SK-N-SH treated with all-trans-retinoic acid at 6 μM for 48 hours (cell line): ENCODE results near the gene DMD.

Experiments used
- ATAC-seq: fragments of 200-7000 bp; cut with Tn5 transposase; 3 replicates; pipeline ENCODE4 v1.9.1; 2020; ENCODE audit warnings: mild to moderate bottlenecking, moderate library complexity
- ARNTL ChIP-seq: fragments of 450-650 bp; formaldehyde crosslinking; IDR thresholded peaks from 2 replicates; pipeline ENCODE4 v1.5.0; 2020; ENCODE audit warnings: low read depth, mild to moderate bottlenecking, moderate library complexity, borderline replicate concordance
- BACH2 ChIP-seq: fragments of 250-450 bp; sonication (Bioruptor Pico); IDR thresholded peaks from 2 replicates; pipeline ENCODE4 v1.9.0; 2021; ENCODE audit warnings: mild to moderate bottlenecking, borderline replicate concordance
- CREB5 ChIP-seq: fragments of 250-450 bp; sonication (Bioruptor Pico); IDR thresholded peaks from 2 replicates; pipeline ENCODE4 v1.5.1; 2020; ENCODE audit warnings: low read depth, mild to moderate bottlenecking, moderate library complexity
- CSDC2 ChIP-seq: fragments of 250-450 bp; sonication (Bioruptor Pico); IDR thresholded peaks from 2 replicates; pipeline ENCODE4 v1.5.0; 2020; ENCODE audit warnings: mild to moderate bottlenecking, moderate library complexity
- ESRRG ChIP-seq: fragments of 250-450 bp; sonication (Bioruptor Pico); IDR thresholded peaks from 2 replicates; pipeline ENCODE4 v1.6.1; 2021; ENCODE audit warnings: mild to moderate bottlenecking
- GLIS3 ChIP-seq: fragments of 250-450 bp; sonication (Bioruptor Pico); IDR thresholded peaks from 2 replicates; pipeline ENCODE4 v1.5.0; 2020; ENCODE audit warnings: mild to moderate bottlenecking, moderate library complexity
- ISL1 ChIP-seq: fragments of 250-450 bp; sonication (Bioruptor Pico); IDR thresholded peaks from 2 replicates; pipeline ENCODE4 v2.1.2; 2022; ENCODE audit warnings: mild to moderate bottlenecking, moderate library complexity
- PPARA ChIP-seq: fragments of 250-450 bp; sonication (Bioruptor Pico); IDR thresholded peaks from 2 replicates; pipeline ENCODE4 v1.5.0; 2020; ENCODE audit warnings: mild to moderate bottlenecking, borderline replicate concordance
- SNAI2 ChIP-seq: fragments of 250-450 bp; sonication (Bioruptor Pico); IDR thresholded peaks from 2 replicates; pipeline ENCODE4 v1.5.0; 2020; ENCODE audit warnings: mild to moderate bottlenecking, moderate library complexity
- ZC3H10 ChIP-seq: fragments of 250-450 bp; sonication (Bioruptor Pico); IDR thresholded peaks from 2 replicates; pipeline ENCODE4 v1.5.1; 2021; ENCODE audit warnings: mild to moderate bottlenecking, moderate library complexity
- ZFP30 ChIP-seq: fragments of 450-650 bp; formaldehyde crosslinking; IDR thresholded peaks from 2 replicates; pipeline ENCODE4 v1.5.0; 2022; ENCODE audit warnings: mild to moderate bottlenecking, moderate library complexity
- ZNF8 ChIP-seq: fragments of 450-650 bp; formaldehyde crosslinking; IDR thresholded peaks from 2 replicates; pipeline ENCODE4 v1.5.0; 2020; ENCODE audit warnings: mild to moderate bottlenecking, moderate library complexity
- TF ChIP-seq, protein P1 (sequence below): fragments of 250-450 bp; sonication (Bioruptor Pico); IDR thresholded peaks from 2 replicates; pipeline ENCODE4 v1.8.0; 2020; ENCODE audit warnings: mild to moderate bottlenecking, moderate library complexity, borderline replicate concordance
- TF ChIP-seq, protein P2 (sequence below): fragments of 250-450 bp; sonication (Bioruptor Pico); IDR thresholded peaks from 2 replicates; pipeline ENCODE4 v1.5.1; 2021; ENCODE audit warnings: mild to moderate bottlenecking, moderate library complexity
- TF ChIP-seq, protein P3 (sequence below): fragments of 250-450 bp; sonication (Bioruptor Pico); IDR thresholded peaks from 2 replicates; pipeline ENCODE4 v1.5.0; 2020; ENCODE audit warnings: mild to moderate bottlenecking, moderate library complexity
- TF ChIP-seq, protein P4 (sequence below): fragments of 250-450 bp; sonication (Bioruptor Pico); IDR thresholded peaks from 2 replicates; pipeline ENCODE4 v1.8.0; 2021; ENCODE audit warnings: low read depth, mild to moderate bottlenecking, moderate library complexity, borderline replicate concordance

The DMD gene

DNA sequence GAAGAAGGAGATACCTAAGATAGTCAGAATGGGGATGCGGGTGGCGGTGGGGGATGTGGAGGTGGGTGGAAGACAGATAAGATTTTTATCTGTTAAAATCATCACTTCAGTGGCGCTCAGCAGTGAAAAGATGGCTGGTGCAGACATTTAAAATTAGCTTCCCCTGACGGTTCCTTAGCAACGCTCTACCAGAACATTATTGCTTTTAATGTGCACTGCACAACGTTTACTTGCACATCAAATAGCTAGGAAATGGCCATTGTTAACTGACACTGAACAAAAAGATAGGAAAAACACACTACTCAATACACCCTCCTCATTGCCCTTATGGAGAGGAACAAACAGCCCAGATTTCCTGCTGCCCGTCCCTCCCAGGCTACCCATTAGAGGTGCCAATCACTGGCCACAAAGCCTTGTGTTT, 2078.5 kb downstream of the DMD start:
- TF ChIP-seq, protein P1, sequence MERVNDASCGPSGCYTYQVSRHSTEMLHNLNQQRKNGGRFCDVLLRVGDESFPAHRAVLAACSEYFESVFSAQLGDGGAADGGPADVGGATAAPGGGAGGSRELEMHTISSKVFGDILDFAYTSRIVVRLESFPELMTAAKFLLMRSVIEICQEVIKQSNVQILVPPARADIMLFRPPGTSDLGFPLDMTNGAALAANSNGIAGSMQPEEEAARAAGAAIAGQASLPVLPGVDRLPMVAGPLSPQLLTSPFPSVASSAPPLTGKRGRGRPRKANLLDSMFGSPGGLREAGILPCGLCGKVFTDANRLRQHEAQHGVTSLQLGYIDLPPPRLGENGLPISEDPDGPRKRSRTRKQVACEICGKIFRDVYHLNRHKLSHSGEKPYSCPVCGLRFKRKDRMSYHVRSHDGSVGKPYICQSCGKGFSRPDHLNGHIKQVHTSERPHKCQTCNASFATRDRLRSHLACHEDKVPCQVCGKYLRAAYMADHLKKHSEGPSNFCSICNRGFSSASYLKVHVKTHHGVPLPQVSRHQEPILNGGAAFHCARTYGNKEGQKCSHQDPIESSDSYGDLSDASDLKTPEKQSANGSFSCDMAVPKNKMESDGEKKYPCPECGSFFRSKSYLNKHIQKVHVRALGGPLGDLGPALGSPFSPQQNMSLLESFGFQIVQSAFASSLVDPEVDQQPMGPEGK (CRISPR knock-in tag), result no peak
- TF ChIP-seq ISL1, result no peak
- TF ChIP-seq, protein P2, sequence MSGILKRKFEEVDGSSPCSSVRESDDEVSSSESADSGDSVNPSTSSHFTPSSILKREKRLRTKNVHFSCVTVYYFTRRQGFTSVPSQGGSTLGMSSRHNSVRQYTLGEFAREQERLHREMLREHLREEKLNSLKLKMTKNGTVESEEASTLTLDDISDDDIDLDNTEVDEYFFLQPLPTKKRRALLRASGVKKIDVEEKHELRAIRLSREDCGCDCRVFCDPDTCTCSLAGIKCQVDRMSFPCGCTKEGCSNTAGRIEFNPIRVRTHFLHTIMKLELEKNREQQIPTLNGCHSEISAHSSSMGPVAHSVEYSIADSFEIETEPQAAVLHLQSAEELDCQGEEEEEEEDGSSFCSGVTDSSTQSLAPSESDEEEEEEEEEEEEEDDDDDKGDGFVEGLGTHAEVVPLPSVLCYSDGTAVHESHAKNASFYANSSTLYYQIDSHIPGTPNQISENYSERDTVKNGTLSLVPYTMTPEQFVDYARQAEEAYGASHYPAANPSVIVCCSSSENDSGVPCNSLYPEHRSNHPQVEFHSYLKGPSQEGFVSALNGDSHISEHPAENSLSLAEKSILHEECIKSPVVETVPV (CRISPR knock-in tag), result no peak
- TF ChIP-seq PPARA (CRISPR knock-in tag), result no peak
- TF ChIP-seq ZNF8 (CRISPR knock-in tag), result no peak
- ATAC-seq, result no peak

DNA sequence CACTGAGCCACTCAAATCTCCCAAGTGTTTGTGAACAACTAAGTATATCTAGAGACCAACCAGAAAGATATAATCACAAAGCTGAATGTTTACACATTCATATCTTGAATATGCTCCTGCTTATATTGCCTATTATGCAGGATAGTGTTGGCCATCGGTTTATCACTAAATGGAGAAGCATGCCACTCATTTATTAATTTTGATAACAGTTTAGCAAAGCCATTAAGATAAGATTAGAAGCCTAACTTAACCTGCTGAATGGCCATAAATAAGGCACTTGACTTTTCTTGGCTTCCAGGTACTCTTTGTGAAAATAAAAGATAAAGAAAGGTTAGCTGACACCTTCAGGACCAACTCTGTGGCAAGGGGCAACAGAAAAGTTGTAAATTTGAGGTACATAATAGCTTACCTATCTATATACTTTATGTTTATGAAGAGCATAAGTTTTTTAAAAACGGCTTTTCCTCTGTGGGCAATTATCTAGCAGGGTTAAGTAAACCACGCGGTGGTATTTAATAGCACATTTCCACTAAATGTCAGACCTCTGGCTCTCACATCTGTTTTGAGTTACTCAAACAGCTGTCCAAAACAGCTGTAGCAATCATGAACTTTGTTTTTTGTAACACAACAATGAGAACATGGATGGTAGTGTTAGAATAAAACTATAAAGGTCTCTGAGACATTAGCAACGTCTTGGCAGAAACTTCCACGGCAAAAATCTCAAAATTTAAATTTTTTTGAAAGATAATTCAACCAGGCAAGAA, 2080.7 kb downstream of the DMD start:
- TF ChIP-seq SNAI2 (CRISPR knock-in tag) (no peak), ARNTL (CRISPR knock-in tag) (no peak), ISL1 (no peak), ZFP30 (CRISPR knock-in tag) (no peak), GLIS3 (CRISPR knock-in tag) (no peak), CREB5 (CRISPR knock-in tag) (no peak), BACH2 (CRISPR knock-in tag) (no peak), CSDC2 (CRISPR knock-in tag) (no peak), ZC3H10 (CRISPR knock-in tag) (no peak), ESRRG (no peak)
- TF ChIP-seq, protein P1 (CRISPR knock-in tag), result no peak
- TF ChIP-seq, protein P3, sequence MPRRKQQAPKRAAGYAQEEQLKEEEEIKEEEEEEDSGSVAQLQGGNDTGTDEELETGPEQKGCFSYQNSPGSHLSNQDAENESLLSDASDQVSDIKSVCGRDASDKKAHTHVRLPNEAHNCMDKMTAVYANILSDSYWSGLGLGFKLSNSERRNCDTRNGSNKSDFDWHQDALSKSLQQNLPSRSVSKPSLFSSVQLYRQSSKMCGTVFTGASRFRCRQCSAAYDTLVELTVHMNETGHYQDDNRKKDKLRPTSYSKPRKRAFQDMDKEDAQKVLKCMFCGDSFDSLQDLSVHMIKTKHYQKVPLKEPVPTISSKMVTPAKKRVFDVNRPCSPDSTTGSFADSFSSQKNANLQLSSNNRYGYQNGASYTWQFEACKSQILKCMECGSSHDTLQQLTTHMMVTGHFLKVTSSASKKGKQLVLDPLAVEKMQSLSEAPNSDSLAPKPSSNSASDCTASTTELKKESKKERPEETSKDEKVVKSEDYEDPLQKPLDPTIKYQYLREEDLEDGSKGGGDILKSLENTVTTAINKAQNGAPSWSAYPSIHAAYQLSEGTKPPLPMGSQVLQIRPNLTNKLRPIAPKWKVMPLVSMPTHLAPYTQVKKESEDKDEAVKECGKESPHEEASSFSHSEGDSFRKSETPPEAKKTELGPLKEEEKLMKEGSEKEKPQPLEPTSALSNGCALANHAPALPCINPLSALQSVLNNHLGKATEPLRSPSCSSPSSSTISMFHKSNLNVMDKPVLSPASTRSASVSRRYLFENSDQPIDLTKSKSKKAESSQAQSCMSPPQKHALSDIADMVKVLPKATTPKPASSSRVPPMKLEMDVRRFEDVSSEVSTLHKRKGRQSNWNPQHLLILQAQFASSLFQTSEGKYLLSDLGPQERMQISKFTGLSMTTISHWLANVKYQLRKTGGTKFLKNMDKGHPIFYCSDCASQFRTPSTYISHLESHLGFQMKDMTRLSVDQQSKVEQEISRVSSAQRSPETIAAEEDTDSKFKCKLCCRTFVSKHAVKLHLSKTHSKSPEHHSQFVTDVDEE (CRISPR knock-in tag), result no peak
- TF ChIP-seq, protein P4, sequence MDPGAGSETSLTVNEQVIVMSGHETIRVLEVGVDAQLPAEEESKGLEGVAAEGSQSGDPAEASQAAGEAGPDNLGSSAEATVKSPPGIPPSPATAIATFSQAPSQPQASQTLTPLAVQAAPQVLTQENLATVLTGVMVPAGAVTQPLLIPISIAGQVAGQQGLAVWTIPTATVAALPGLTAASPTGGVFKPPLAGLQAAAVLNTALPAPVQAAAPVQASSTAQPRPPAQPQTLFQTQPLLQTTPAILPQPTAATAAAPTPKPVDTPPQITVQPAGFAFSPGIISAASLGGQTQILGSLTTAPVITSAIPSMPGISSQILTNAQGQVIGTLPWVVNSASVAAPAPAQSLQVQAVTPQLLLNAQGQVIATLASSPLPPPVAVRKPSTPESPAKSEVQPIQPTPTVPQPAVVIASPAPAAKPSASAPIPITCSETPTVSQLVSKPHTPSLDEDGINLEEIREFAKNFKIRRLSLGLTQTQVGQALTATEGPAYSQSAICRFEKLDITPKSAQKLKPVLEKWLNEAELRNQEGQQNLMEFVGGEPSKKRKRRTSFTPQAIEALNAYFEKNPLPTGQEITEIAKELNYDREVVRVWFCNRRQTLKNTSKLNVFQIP (CRISPR knock-in tag), result no peak
- ATAC-seq, result no peak

- ATAC-seq, result no peak
- TF ChIP-seq, protein P2 (CRISPR knock-in tag), result no peak
Measured at GRCh38 chrX:31128855-31129254, 2082.5 kb downstream of the DMD start.
